MM.1S (cell line): ENCODE results near the gene MS4A15.
"Not testable (repeated sequence)": the region's sequence is repeated elsewhere in the genome, so short reads cannot be mapped to it uniquely, and the experiment has no call there.

Experiments
- DNase-seq: peaks from one replicate; pipeline ENCODE4 v3.0.0-alpha.2; 2015
- H2AFZ ChIP-seq: fragments of 300-600 bp; sonication (generic); 2 replicates; pipeline ENCODE4 v1.6.0; 2016; ENCODE audit warnings: antibody characterized with exemption, low read length
- H3F3A ChIP-seq: fragments of 300-600 bp; sonication (generic); 2 replicates; pipeline ENCODE4 v1.6.1; 2016; ENCODE audit warnings: mild to moderate bottlenecking, antibody characterized with exemption, low read length, moderate library complexity, mixed read lengths; ENCODE audit not compliant: insufficient read depth
- H3K27ac ChIP-seq: fragments of 300-600 bp; sonication (generic); 2 replicates; pipeline ENCODE4 v1.5.1; 2016; ENCODE audit warnings: mild to moderate bottlenecking, low read length
- H3K27me3 ChIP-seq: fragments of 300-600 bp; sonication (generic); replicated peaks from 2 replicates; pipeline ENCODE4 v1.6.0; 2016; ENCODE audit warnings: low read length; ENCODE audit not compliant: insufficient read depth
- H3K36me3 ChIP-seq: fragments of 300-600 bp; sonication (generic); replicated peaks from 2 replicates; pipeline ENCODE4 v1.6.1; 2016; ENCODE audit warnings: mild to moderate bottlenecking, low read length, mixed read lengths; ENCODE audit not compliant: insufficient read depth
- H3K4me1 ChIP-seq: fragments of 300-600 bp; sonication (generic); 2 replicates; pipeline ENCODE4 v1.6.1; 2016; ENCODE audit warnings: low read length, mixed read lengths
- H3K4me2 ChIP-seq: fragments of 300-600 bp; sonication (generic); 2 replicates; pipeline ENCODE4 v1.6.0; 2016; ENCODE audit warnings: low read depth, low read length
- H3K4me3 ChIP-seq: fragments of 300-600 bp; sonication (generic); 2 replicates; pipeline ENCODE4 v1.5.1; 2016; ENCODE audit warnings: low read length, mixed read lengths
- H3K79me2 ChIP-seq: fragments of 300-600 bp; sonication (generic); 2 replicates; pipeline ENCODE4 v1.6.1; 2016; ENCODE audit warnings: mixed run types, low read length, mixed read lengths
- H3K9ac ChIP-seq: fragments of 300-600 bp; sonication (generic); 2 replicates; pipeline ENCODE4 v1.6.1; 2016; ENCODE audit warnings: low read length, mixed read lengths
- H3K9me2 ChIP-seq: fragments of 300-600 bp; sonication (generic); replicated peaks from 2 replicates; pipeline ENCODE4 v1.6.1; 2016; ENCODE audit warnings: mild to moderate bottlenecking, low read length, mixed read lengths; ENCODE audit not compliant: insufficient read depth
- H3K9me3 ChIP-seq: fragments of 300-600 bp; sonication (generic); replicated peaks from 2 replicates; pipeline ENCODE4 v1.6.1; 2016; ENCODE audit warnings: mild to moderate bottlenecking, low read length, mixed read lengths; ENCODE audit not compliant: insufficient read depth
- H4K20me1 ChIP-seq: fragments of 300-600 bp; sonication (generic); 2 replicates; pipeline ENCODE4 v1.6.1; 2016; ENCODE audit warnings: mild to moderate bottlenecking, low read length, moderate library complexity, mixed read lengths; ENCODE audit not compliant: insufficient read depth
- EZH2 ChIP-seq: fragments of 300-600 bp; sonication (generic); optimal IDR thresholded peaks from 2 replicates; pipeline ENCODE3; 2017; ENCODE audit warnings: low read depth, mild to moderate bottlenecking, antibody characterized with exemption, low read length, mixed read lengths
- EZH2phosphoT487 ChIP-seq: fragments of 300-600 bp; sonication (generic); IDR thresholded peaks from 2 replicates; pipeline ENCODE4 v1.6.1; 2018; ENCODE audit warnings: antibody characterized with exemption, low read length
- TF ChIP-seq, protein P1 (sequence below): fragments of 300-600 bp; sonication (generic); IDR thresholded peaks from 2 replicates; pipeline ENCODE4 v1.5.1; 2016; ENCODE audit warnings: antibody characterized with exemption, low read length, mixed read lengths

MS4A15 gene

DNA sequence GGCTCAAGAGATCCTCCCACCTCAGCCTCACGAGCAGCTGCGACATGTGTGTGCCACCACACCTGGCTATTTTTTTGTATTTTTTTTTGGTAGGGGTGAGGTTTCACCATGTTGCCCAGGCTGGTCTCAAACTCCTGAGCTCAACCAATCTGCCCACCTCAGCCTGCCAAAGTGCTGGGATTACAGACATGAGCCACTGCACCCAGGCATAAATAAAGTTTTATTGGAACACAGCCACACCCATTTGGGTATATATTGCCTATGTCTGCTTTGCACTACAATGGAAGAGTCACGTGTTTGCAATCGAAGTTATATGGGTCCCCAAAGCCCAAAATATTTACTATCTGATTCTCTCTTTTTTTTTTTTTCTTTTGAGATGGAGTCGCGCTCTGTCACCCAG lies 1.8 kb upstream of the MS4A15 start:
- Histone ChIP-seq H3K9me3 (no peaks in the 10 kb centered on the region), H3K4me2 (no peak overlapping the region), H3K4me3 (no peak overlapping the region), H3K79me2 (no peaks in the 10 kb centered on the region), H3K9ac (no peak overlapping the region), H3K4me1 (peaks cover 15% of the 10 kb centered on the region), H4K20me1 (no peaks in the 10 kb centered on the region), H3K27ac (no peak overlapping the region), H3F3A (no peaks in the 10 kb centered on the region; the same call in none of the 2 replicates), H3K9me2 (no peaks in the 10 kb centered on the region), H2AFZ (no peak overlapping the region), H3K36me3 (no peaks in the 10 kb centered on the region), H3K27me3 (no peaks in the 10 kb centered on the region)
- no peak for DNase-seq
- no peak for TF ChIP-seq EZH2phosphoT487
- TF ChIP-seq EZH2, result no peak
- TF ChIP-seq, protein P1, sequence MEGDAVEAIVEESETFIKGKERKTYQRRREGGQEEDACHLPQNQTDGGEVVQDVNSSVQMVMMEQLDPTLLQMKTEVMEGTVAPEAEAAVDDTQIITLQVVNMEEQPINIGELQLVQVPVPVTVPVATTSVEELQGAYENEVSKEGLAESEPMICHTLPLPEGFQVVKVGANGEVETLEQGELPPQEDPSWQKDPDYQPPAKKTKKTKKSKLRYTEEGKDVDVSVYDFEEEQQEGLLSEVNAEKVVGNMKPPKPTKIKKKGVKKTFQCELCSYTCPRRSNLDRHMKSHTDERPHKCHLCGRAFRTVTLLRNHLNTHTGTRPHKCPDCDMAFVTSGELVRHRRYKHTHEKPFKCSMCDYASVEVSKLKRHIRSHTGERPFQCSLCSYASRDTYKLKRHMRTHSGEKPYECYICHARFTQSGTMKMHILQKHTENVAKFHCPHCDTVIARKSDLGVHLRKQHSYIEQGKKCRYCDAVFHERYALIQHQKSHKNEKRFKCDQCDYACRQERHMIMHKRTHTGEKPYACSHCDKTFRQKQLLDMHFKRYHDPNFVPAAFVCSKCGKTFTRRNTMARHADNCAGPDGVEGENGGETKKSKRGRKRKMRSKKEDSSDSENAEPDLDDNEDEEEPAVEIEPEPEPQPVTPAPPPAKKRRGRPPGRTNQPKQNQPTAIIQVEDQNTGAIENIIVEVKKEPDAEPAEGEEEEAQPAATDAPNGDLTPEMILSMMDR, result no peak

DNA sequence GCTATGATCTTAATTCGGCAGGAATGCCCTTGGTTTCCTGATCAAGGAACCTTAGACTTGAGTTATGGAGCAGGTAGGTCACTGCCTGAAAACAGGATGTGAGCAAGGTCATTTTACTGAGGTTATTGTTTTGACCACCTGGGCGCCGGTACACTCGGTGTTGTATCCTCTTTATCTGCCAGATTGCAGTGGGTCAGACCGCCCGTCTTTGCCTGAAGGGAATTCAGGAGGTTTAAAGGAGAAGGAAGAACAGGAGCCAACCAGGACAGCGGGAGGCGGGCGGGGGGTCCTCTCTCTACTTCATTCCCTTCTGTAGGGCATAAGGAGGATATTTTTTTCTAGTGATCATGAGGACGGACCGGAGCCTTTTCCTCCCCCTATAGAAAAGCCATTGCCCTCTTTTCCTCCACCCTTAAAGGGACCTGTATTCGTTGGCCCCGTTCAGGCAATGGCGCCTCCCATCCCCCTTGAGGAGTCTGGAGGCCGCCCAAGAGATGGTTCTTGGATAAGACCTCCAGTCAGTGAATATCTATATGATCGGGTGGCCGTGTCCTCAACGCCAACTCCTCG lies 649 bp downstream of the MS4A15 start:
- Histone ChIP-seq H3K36me3 (no peaks in the 10 kb centered on the region), H3K27me3 (no peaks in the 10 kb centered on the region), H3K79me2 (no peaks in the 10 kb centered on the region), H3K27ac (no peak overlapping the region), H3K9me3 (no peaks in the 10 kb centered on the region), H3K4me2 (no peak overlapping the region), H3F3A (no peaks in the 10 kb centered on the region; the same call in none of the 2 replicates), H4K20me1 (no peaks in the 10 kb centered on the region), H2AFZ (0 out of 2 replicates have a peak overlapping the region, but pooled peaks have one; percentile 33), H3K9ac (no peak overlapping the region), H3K4me3 (no peak overlapping the region), H3K9me2 (no peaks in the 10 kb centered on the region), H3K4me1 (peaks cover 30% of the 10 kb centered on the region)
- DNase-seq, result no peak
- TF ChIP-seq EZH2phosphoT487 (no peak), EZH2 (no peak)

DNA sequence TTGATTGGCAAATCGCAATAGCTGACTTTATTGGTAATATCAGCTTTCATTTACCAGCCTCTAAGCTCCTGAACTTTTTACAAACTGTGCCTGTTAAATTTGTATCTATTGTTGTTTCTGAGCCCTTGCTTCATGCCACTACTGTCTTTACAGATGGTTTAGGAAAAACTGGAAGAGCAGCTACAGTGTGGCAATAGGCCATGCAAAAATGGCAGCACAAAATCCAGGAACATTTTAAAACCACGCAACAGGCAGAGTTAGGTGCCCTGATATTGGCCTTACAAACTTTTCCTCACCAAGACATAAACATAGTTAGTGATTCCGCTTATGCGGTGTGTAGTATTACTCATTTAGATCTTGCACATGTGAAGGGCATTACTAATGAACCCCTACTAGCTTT lies 2.0 kb downstream of the MS4A15 start:
- not testable (repeated sequence) for H3F3A ChIP-seq, H3K27me3 ChIP-seq

DNA sequence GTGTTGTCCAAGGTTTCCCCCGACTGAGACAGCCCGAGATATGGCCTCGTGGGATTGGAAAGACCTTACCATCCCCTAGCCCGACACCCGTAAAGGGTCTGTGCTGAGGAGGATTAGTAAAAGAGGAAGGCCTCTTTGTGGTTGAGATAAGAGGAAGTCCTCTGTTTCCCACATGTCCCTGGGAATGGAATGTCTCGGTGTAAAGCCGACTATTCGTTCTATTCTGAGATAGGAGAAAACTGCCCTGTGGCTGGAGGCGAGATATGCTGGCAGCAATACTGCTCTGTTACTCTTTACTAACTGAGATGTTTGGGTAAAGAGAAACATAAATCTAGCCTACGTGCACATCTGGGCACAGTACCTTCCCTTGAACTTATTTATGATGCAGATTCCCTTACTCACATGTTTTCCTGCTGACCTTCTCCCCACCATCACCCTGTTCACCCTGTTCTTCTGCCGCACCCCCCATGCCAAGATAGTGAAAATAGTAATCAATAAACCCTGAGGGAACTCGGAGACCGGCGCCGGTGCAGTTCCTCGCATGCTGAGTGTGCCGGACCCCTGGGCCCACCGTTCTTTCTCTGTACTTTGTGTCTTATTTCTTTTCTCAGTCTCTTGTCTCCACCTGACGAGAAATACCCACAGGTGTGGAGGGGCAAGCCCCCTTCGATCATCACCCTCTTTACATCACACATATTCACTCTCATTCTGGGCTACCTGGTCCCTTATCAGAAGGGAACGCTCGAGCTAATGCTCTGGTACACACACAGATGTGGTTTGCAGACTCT lies 3.0 kb downstream of the MS4A15 start:
- H3K27me3 ChIP-seq, H4K20me1 ChIP-seq, H3F3A ChIP-seq, H3K27ac ChIP-seq, H3K9me3 ChIP-seq, H3K4me2 ChIP-seq, H3K36me3 ChIP-seq, DNase-seq, H2AFZ ChIP-seq, H3K4me3 ChIP-seq, H3K9ac ChIP-seq, H3K9me2 ChIP-seq, H3K79me2 ChIP-seq: not testable (repeated sequence)
- peaks cover 52% of the 10 kb centered on the region for H3K4me1 ChIP-seq

More for the DNA sequence above, 2.0 kb downstream of the MS4A15 start:
- DNase-seq, H3K9me3 ChIP-seq, H3K4me2 ChIP-seq, H3K27ac ChIP-seq, H3K9me2 ChIP-seq, H3K9ac ChIP-seq, H3K36me3 ChIP-seq, H2AFZ ChIP-seq, H3K79me2 ChIP-seq, H3K4me3 ChIP-seq, H4K20me1 ChIP-seq: not testable (repeated sequence)
- H3K4me1 ChIP-seq, result peaks cover 43% of the 10 kb centered on the region
